Stimulated activated CD8-positive, alpha-beta memory T cell treated with anti-CD3 and anti-CD28 coated beads, Interleukin-7, amount 100 ng/mL, for 48 hours (primary cell): Measurements from ENCODE around the gene TCERG1L.

ENCODE experiments used
- DNase-seq, 2 donors: peaks; one replicate each; pipeline ENCODE4 v3.0.0-alpha.2; 2020; ENCODE audit warnings: low read depth in 1 of 2; ENCODE audit errors: extremely low read depth in 1 of 2

The TCERG1L gene

DNA sequence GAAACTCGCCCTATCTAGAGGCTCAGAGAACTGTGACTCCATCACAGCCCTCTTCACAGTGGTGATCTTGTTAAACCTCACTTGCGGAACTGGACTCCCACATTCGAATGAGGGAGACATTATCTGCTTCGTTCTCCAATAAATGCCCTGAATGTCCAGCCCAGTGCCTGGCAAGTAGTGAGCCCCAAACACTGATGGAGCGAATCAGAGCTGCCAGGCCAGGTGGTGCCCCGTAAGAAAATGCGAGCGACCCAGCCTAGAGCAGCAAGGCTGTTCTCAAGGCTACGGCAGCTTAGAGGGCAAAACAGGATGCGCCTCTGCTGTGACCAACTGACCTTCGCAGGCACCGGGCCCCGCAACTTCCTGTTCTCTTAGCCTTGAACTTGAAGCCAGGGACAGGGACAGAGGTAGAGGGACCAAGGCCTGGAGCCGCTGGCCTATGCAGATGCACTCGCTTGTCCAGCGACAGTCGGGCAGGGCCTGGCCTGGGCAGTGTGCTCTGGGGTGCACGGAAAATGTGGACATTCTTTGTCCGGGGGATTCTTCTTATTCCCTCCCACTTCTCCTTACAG is 217.6 kb downstream of the TCERG1L start:
- no peak for DNase-seq

DNA sequence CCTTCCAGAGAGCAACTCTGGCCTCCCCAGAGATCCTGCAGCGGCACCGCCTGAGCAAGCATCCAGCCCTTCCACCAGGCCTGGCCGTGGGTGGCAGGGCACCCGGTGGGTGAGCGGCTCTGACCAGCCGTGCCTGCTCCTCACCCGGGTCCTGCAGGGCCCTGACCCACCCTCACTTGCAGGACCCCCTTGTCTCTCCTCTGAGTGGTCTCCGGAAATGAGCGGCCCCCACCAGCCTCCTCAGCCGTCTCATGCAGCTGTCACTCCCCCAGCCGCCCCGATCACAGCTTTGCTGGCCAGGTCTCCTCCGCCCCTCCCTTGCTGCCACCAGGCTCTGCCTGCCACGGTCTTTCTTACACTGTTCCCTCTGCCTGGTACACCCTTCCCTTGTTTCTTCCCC is 218.2 kb downstream of the TCERG1L start:
- DNase-seq: no peak

DNA sequence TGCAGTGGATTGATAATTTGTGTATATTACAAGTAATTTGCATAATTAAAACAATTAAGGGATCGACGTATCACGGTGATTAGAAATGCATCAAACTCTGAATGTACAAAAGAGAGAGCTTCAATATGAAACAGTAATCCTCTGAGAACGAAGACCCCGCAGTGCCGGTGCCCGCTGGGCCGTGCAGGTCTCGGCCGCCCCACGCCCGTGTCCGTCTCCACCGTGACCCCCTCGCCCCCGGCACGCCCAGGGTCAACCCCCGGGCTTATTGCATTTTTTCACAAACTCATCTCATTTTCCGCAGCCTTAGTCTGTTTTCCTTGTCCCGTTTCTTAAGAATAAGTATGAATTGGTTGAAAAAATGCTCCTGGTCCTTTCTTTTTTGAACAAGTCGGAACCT is 218.6 kb downstream of the TCERG1L start:
- no peak for DNase-seq

DNA sequence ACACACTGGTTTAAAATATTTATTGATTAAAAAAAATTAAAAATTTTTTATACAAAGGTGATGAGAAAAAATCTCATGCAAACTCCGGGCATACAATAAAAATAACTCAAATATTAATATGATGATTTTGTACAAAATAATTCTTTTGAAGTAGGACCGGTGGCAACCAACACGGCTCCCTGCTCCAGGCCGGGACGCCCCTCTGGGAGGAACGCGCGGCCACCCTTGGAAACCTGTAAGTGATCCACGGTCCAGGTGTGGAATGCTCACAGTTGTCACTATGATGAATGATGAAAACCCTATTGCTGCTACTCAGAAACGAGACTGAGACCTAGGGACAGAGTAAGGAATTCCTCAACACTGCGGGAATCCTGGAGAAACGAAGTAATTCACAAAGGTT is 219.1 kb downstream of the TCERG1L start:
- no peak for DNase-seq

DNA sequence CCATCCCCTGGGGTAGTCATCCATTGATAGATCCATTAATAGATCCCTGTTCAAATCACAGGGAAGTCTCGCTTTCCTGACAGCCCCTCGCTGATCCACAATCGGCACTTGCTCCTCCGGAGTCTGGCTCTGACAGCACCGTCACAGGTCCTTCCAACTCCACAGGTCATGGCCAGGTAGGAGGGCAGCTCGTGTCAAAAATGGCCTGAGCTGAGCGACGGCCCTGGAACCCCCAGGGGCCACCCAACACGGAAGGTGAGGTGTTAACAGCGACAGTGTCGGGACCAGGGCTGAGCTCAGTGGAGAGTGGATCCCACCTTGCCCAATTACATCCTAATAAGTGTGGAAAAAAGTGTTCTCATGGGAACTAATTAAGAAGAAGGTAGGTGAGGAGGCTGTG is 219.8 kb downstream of the TCERG1L start:
- DNase-seq: no peak

DNA sequence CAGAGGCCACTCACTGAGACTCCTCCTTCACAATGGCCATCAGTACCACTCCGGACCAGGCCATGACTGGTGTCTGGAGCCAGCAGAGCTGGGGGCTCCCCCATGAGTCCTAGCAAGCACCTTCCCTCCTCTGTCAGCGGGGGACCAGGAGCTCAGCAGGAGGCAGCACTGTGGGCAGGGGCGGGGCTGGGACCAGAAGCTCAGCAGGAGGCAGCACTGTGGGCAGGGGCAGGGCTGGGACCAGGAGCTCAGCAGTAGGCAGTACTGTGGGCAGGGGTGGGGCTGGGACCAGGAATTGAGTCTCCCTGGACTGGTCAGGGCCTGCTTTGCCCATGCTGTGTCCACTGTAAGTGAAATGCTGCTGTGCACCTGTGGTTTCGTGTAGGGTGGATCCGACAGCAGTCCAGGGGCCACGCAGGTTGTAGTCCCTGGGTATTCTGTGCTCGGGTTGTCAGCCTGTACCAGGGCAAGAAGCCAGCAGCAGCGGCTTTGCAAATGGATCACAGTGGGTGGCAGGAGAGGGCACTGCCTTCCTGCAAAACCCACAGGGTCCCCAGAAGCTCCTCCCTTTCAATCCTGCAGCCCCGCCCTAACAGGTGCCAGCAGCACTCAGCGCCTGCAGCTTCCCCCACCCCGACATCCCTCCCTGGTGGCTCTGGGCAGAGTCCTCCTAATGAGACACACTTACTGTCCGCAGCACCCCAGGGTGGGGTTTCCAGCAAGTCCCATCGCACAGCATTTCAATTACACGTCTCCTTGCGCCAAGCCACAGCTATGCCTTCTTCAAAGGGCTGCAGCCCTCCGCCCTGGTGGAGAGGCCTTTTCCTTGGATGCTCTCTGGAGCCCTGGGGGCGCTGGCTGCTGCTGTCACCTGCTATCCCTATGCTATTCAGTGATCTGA is 220.5 kb downstream of the TCERG1L start:
- DNase-seq: no peak

DNA sequence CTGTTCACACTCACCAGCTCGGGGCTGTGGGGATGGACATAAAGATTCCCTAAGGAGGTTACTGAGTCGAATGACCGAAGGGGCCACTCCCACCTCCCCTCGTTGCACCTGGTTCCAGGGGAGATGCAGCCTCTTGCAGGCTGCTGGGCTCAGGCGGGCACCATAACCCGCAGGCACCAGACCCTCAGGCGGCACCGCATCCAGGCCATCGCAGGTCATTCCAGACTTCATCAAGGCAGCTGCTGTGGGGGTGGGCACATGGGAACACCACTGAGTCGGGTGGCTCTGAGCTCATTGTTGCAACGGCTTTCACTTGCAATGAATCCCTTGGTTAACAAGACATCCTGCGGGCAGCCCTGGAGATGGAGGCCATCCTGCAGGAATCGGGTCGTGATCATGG is 221.7 kb downstream of the TCERG1L start:
- DNase-seq: no peak

DNA sequence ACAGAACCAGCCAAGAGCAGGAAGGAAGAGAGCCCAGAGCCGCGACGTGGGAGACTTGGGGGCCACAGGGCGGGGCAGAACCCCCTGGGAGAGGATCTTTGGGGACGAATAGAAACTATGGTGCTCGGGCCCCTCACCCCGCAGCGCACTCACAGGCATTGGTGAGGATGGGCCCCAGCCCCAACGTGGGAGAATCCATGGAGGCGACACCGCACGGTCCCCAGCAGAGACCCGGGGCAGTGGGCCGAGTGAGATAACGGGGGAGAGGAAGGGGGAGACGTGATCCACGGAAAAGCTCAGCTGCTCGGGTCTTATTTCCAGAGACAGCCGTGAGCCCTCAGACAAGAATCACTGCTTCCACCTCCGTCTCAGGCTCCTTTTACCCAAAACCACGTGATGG is 222.4 kb downstream of the TCERG1L start:
- DNase-seq: no peak

DNA sequence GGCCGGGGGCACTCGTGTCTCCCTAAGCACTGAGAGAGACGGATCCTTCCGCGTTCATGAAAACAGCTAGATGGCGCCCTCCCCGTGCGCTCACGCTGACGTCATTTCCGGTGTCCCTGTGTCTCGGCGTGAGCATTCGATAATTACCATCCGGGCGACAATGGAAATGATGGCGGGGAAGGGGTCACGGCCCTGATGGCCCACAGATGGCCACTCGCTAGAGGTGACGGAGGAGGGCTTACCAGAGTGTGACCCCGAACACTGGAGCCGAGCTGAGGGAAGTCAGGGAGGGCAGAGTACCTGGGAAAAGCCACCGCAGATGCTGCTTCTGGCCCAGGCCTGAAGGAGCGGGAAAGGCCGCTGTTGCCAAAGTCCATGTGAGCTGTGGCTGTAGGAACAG is 222.9 kb downstream of the TCERG1L start:
- no peak for DNase-seq

DNA sequence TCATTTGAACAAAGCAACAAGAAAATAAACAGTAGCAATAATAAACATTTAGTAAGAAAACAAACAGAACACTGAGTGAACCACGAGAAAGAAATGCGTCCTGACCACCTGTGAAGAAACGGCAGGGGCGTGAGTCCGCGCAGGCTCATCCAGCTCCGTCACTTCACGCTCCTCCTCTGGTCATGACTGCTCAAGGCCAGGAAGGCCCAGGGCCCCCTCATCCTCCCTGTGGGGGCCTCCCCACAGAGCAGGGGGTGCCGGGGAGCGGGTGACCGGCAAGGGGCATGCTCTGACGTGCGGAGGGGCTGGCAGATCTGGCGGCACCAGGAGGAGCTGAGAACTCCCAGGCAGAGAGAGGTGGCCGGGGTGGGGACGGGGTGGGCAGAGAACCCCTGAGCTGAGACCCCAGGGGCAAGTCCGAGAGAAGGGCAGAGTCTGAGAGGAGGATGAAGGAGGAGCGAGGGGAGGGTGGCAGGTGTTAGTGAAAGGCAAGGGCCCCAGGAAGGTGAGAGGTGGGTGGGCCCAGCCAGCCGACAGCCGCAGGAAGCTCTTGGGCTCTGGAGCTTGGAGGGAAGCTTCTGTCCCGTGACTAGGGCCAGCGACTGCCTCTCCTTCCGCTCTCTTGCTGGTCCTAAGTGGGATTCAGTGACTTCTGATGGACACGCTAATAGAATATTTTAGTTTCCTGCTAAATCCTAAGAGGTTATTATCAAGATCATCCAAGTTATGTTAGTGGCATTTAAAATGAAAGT is 223.9 kb downstream of the TCERG1L start:
- no peak for DNase-seq

DNA sequence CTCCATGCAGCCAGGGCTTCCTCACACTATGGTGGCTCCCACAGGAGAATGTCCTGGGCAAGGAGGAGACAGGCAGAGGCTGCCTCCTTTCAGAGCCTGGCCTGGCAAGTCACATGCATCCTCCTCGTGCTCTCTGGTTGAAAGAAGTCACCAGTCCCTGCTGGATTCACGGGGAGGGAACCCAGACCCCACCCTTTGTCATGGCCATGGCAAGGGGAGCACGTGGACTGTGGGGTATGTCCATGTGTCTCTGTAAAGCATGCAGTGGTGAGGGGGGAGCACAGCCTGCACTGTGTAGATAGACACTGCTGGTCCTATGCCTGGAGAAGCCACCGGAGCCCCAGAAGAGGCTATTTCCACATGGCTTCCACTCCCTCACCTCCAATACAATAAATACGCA is 225.0 kb downstream of the TCERG1L start:
- DNase-seq: no peak

DNA sequence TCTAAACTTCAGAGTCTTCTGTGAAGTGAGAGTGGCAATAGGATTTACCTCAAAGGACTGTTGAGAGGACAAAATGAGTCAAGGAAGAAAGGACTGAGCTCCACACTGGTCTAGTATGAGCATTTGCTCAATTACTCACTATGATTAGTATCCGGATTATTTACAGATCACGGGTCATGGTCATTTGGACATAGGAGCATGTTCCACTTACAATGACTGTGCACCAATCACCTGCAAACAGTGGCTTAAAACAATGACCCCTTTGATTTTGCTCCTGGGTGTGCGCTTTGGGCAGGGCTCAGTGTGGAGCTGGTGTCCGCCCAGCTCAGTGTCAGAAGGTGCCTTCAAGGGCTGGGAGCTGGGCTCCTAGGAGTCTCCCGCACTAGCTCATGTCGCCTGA is 225.4 kb downstream of the TCERG1L start:
- DNase-seq: no peak

DNA sequence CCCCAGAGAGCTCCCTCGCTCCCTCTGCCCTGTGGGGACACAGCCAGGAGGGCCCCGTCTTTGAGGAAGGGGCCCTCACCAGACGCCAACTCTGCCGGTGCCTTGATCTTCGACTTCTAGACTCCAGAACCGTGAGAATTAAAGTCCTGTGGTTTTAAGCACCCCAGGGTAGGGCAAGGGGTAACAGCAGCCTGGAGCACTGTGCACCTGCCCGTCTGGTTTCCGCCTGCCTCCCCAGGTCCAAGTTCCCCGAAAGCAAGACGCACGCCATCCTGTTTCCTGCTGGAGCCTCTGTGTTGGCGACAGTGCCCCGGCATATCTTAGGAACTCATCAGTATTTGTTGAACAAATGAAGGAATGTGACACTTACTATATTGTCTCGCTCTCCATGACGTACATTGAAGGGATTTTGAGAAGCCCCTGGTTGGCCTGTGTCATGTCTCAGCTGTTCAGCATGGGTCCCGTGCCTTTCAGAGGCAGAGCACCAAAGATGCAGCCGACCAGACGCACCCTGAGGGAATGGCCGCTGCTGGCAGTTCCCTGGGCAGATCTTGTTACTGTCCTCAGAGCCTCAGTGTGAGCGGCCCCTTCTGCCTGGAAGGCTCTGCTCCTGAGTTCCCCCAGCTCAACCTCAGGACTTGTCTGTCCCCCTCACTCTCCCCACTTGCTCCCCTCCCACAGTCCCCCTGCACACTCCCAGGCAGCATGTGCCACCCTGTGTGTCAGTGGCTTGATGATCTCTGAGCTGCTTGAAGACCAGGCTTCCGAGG is 226.2 kb downstream of the TCERG1L start:
- DNase-seq: no peak

DNA sequence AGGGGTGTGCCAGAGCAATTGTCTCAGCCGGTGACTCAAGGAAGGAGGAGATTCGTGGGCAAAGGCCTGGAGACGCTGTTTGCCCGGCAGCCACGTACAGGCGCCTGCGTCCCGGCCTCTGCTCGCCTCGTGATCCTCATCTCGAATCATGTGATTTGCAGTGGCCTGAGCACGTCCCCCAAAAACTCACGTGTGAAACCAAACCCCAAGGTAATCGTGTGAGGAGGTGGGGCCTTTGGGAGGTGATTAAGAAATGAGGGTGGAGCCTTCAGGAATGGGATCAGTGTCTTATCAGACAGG is 226.8 kb downstream of the TCERG1L start:
- no peak for DNase-seq

DNA sequence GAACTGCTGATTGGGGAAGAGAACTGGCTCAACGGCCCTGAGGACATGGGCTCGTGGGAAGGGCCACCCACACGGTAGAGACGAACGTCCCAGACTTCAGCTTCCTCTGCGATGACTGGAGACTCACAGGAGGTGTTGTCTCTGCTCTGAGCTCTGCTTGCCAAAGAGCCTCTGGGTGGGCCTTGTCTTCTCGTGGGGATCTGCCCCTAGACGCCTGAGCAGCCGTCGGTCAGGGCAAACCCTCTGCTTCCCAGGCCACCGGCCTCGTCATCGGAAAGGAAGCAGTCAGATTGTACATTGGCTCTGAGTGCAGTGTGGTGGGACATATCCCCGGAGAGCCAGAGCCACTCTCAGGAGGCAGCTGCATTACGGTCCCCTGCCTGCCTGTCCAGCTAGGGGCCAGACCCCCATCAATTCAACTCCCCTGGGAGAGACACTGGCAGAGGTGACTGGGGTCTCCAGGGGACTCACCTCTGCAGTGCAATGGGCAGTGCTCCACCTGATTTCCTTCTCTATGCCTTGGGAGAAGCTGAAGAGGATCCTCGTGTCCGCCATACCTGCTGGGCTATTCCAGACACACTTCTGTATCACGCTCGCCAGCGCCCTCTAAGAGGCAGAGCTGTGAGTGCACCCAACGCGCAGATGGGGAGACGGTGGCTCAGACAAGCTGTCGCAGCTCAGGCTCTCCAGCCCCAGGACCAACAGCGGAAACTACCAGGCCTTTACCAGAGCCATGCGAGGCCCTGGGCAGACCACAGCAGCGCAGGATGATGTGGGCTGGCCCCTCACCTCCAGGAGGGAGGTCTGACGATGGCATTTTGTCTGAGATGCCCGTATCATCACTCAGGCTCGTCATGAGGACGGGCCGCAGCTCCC is 227.4 kb downstream of the TCERG1L start:
- no peak for DNase-seq

DNA sequence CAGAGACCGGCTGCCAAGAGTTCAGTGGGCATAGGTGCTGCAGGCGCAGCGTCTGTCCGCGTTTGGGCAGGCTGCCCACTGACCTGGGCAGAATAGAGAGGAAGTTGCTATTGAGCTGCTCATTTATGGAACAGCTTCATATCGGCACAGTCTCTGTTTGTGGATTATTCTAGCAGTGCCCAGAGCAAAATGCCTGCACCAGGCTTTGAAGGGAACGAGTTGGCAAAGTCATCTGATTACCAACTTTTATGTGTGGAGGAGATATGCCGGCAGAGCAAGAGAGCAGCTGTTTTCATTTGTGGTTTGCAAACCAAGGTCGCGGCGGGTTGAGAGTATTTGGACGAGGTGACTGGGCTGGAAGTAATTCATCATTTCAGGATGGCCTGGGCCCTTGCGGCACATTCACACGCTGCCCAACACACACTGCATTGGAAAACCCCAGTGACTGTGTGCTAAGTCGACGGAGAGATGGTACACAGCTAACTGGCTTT is 228.5 kb downstream of the TCERG1L start:
- no peak for DNase-seq

DNA sequence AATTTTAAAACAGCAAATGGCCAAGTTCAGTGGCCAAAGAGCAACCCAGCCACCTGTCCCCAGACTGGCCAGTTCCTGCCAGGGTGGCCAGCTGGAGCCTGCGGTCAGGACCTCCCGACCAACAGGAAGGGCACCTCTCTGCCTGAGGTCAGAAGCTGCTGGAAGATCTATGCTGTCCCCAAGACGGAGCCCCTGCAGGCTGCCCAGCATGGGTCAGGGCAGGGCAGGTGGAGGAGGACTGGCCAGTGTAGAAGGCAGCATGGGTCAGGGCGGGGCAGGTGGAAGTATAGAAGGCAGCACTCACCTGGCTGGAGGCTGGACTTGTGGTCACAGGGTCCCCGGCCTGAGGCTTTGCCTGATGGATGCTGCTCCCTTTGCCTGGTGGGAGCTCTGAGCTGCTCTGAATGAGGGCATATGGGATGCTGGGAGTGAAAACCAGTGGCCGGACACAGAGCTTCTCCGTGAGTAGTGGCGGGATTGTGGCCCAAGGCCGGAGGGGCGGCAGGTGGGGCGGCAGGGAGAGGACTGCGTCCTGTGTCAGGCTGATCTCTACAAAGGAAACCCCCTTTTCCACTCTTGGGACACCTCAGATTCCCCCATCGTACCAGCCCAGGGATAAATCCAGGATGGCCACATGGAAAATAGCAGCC is 229.2 kb downstream of the TCERG1L start:
- DNase-seq: no peak

DNA sequence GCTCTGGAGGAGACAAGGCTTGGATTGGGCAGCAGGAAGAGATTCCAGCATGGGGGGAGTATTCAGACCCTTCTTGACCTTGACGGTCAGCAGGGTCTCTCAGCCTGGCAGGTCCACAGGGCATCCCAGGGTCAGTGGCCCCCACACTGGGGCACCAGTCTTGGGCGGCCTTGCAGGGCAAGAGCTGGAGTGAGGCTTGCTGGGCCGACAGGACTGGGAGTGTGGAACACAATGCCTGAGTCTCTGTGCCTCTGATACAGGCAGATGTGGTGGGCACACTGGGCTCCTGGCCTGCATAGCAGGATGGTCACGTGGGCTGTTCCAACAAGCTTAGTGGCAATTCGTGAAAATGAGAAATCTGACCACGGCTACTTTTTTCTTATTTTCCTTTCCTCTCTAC is 229.7 kb downstream of the TCERG1L start:
- no peak for DNase-seq

DNA sequence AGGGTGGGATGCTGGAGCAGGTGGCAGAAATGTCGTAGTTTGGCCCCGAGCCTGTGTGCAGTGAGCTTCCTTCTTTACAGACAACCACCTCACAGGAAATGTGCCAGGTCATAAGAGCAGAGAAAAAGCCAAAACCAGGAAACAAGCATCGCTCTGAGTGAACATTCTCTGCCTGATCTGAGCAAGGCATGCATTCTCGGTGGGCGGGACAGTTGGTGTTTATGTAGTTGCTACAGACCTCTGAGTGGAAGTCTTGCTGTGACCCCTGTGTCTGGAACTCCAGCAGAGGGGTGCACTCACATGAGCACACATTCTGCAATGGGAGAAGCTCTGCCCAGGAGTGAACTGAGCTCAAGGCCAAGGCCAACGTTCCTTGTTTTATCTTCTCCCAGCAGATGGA is 230.1 kb downstream of the TCERG1L start:
- no peak for DNase-seq

DNA sequence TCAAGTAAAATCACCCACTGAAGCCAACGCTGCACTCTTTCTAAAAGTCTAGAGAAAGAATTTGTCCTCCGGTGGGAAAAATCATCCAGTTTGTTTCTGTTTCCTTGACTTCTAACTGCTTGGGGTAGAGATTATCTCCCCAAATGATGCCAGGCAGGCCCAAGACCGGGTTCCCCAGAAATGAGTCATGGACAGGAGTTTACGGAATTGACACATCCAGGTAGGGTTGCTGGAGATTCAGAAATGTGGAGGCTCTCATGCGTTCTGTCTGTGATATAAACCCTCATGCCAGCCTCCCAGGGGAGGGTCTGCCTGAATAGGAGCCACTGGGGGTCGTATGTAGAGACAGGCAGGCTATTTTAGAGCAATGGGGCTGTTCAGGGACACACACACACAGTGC is 230.9 kb downstream of the TCERG1L start:
- no peak for DNase-seq
